Stimulated activated CD8-positive, alpha-beta memory T cell treated with anti-CD3 and anti-CD28 coated beads, Interleukin-7, amount 100 ng/mL, for 48 hours (primary cell): ENCODE data around the gene TCAF1.
"Not testable (repeated sequence)": the region's sequence is repeated elsewhere in the genome, so short reads cannot be mapped to it uniquely, and the experiment has no call there.

ENCODE experiments used
- DNase-seq, 2 donors: peaks; one replicate each; pipeline ENCODE4 v3.0.0-alpha.2; 2020; ENCODE audit warnings: low read depth in 1 of 2; ENCODE audit errors: extremely low read depth in 1 of 2

TCAF1 gene

DNA sequence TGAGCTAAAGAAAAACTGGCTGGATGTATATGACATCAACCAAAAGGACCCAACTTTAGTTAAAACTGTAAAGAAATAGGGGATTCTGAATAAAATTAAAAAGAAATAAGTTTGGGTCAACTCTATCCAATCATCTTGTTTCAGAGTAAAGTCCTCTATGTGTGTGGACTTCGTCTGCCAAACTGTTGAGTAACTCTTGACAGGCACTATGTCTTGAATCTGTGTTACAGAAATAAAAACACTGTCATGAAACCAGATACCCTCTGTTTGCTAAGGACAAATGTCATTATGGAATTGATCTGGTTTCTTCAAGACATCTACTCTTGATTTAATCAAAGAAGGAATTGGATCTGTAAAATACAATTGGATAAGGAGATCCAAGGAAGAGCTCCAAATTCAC is 46.5 kb downstream of the TCAF1 start:
- not testable (repeated sequence) for DNase-seq

DNA sequence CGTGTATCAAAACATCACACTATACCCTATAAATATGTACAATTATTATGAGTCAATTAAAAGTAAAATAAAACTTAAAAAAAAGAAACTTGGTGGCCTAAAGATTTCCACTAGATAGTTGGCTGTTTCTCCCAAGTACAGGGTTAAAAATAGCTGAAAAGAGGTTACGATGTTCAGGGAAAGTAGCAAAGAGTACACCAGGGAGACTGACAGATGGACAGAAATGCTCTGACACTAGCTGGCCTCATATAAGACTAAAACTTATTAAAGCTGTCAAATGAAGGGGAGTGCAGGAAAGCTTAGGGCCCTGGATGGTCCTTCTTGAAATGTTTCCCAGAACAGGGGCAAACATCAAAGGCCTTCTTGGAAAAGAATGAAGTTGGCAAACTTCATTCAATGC is 51.3 kb downstream of the TCAF1 start:
- DNase-seq = no peak

DNA sequence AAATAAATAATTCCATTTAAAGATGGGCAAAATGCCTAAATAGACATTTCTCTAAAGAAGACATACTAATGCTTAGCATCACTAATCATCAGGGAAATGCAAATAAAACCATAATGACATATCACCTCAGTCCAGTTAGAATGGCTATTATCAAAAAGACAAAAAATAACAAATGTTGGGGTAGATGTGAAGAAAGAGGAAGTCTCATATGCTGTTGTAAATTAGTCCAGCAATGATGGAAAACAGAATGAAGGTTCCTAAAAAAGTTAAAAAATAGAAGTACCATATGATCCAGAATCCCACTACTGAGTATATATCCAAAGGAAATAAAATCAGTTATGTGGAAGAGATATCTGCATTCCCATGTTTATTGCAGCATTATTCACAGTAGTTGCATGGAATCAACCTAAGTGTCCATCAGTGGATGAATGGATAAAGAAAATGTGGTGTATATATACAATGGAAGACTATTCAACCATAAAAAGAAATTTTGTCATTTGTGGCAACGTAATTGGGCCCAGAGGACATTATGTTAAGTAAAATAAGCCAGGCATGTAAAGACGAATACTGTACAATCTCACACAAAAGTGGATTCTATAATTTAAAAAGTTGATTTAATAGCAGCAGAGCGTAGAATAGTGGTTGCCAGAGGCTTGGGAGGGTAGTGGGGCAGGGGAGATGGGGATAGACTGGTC is 52.0 kb downstream of the TCAF1 start:
- DNase-seq = no peak

DNA sequence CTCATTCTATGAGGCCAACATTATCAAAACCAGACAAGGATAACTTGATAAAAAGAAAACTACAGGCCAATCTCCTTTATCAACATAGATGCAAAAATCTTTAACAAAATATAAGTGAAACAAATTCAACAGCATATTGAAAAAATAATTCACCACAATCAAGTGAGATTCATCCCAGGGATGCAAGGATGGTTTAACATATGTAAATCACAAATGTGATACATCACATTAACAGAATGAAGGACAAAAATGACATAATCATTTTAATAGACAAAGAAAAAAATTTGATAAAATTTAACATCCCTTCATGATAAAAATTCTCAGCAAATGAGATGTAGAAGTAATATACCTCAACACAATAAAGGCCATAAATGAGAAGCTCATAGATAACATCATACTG is 53.8 kb downstream of the TCAF1 start:
- DNase-seq = no peak

DNA sequence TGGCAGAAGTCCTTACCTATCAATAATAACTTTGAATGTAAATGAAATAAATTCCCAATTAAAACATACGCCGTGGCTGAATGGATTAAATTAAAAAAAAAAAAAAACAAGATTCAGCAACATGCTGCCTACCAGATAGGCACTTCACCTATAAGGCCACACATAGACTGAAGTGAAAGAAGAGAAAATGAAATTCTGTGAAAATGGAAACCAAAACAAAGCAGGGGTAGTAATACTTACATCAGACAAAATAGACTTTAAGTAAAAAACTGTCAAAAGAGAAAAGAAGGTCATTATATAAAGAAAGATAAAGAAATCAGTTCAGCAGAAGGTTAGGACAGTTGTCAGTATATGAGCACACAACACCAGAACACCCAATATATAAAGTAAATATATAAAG is 55.3 kb downstream of the TCAF1 start:
- DNase-seq = no peak

DNA sequence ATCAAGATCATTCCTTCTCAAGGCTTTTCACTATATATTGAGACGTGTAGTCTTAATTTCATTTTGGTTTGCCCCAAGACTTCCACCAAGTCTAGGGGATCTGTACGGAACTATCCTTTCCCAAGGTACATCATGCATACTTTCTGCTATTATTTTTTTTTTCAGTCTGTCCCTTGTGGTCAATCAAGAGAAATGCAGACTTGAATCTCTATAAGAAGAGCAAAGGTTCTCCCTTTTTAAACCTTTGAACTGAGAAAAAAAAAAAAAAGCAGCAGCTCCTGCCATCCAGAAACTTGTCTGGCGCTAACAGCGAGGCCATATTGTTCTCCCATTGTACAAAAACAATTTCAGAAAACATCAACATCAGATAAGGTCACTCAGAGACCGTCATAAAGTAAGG is 60.3 kb downstream of the TCAF1 start:
- DNase-seq = not testable (repeated sequence)

DNA sequence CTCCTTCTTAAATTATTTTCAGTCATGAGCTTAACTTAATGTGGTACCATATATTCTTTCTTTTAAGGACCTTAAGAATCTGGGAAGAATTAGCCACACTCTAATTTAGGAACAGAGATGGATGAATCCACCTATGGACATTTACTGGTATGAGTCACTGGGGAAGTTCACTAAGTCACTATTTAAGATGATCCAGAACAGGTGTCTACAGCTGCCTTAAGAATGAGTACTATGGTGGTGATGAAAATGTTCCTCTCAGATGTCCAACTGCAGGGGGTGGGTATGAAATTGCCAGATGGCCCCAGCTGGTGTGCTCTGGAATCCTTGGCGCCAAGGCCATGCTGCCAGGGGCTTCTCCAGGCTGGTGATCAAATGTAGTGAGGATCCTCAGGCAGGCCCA is 61.9 kb downstream of the TCAF1 start:
- not testable (repeated sequence) for DNase-seq

DNA sequence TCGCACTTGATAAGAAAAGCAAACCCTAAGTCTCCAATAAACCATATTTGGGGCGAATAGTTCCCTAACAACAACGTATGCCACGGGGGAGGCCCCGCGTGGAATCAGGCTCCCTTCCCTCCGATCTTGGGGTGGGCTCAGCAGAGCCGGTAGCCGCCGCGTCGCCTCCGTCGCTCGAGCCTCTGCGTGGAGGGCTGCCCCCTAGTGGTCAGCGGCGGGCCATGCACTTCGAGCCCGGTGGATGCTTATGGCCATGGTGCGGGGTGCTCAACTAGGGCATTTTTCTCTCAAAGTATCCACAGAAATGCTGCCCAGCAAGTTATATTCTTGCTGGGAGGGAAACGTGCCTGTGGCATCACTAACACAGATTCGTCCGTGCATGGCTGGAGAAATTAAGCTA is 64.8 kb downstream of the TCAF1 start:
- peak; percentile 84 to 92 for DNase-seq

DNA sequence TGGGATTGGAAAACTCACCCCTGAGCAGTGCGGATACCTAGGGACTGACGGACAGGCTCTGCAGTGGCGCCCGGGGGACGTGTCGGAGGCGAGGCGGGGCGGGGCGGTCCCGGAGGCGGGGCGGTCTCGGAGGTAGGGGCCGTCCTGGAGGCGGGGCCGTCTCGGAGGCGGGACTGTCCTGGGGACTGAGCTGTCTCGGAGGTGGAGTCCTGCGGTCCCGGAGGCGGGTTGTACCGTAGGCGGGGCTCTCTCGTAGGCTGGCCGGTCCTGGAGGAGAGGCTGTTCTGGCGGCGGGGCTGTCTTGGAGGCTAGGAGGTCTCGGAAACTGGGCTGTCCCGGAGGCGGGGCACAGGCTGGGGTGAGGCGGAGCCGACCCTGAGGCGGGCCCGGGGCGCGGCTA is 65.4 kb downstream of the TCAF1 start:
- DNase-seq = peak; percentile 78 to 89

DNA sequence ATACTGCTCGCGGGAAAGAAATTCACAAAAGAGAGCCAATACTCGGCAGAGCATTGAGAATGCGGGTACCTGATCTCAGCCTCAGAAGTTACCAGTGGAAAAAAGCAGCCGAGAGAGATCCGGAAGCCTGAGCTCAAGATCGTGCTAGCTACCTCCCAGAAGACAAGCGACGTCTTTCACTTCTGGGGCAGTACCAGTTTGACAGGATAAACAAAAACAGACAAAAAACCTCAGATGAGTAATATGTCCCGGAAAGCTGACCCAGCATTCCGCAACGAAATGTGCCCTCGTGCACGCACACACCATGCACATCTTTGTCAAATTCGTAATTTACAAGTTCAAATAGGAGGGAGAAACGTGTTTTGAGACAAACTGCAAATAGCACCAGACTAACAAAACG is 65.9 kb downstream of the TCAF1 start:
- not testable (repeated sequence) for DNase-seq

DNA sequence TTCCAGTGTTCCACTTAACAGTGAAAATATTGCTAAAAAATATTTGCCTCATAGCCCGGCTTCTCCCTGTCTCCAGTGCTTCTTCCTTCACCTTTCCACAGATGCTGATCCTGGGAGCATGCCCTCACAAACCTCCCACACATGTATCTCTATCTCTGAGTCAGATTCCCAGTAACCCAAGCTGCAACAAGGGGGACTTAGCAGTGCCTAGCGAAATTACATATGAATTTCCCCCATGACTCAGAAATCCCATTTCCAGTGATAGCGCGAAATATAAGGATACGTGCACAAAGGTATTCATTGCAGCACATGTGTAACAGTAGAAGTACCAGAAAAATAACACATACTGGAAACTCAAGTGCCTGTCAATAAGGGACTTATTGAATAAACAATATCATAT is 75.4 kb downstream of the TCAF1 start:
- DNase-seq = not testable (repeated sequence)

DNA sequence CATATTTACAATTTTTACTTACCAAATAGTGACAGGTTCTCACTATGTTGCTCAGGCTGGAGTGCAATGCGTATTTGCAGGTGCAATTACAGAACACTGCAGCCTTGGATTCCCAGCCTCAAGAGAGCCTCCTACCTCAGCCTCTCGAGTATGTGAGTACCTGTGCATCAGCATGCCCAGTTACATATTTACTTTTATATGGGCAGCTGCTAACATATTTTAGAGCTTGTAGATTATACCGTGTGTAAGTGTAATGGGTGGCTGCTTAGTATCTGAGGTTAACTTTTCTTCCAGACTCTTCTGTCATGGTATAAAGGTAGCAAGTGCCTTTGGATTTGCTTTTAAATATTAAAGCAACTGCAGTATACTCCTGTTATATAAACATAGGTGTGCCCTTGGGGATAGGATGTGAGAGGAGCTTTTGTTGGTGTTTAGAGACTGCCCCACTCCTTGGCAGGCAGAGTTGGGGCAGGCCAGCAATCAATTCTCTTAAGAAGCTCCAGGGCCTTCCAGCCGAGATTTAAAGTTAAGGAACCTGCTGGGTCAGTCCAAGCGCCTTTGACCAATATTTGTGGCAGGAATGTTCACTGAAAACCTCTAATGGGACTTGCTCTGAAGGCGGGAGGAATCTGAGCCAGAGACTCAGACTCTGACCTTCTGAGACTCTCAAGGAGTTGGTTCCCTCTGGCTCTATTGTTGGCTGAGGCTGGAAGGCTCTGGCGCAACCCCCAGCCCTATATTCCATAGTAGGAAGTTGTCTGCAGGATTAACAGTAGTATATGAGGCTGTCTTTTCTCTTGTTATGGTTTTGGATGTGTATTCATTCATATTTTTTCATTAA is 77.5 kb downstream of the TCAF1 start:
- not testable (repeated sequence) for DNase-seq

DNA sequence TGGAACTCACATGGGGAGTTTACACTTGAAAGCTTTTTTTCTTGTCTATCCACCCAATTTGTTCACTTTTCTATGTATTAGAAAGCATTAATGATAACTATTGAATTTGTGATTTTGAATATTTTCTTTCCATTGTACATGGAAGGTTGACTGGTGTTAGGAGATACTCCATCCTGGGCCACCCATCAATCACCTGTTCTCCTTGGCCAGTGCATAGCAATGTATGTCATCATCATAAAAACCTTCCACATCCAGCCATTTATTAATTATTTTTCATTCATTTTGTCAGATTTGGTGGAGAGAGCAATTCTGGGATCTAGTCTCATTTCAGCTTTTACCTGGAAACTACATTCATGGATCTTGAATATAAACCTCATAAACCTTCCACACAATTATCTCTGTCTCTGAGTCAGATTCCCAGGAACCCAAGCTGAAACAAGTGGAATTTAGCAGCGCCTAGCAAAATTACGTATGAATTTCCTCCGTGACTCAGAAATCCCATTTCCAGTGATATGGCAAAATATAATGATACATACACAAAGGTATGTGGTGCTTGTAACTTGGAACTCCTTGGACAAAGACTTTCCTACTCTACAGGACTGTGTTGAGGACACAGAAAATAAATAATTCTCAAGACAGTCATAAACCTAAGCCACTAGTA is 78.2 kb downstream of the TCAF1 start:
- DNase-seq = not testable (repeated sequence)

DNA sequence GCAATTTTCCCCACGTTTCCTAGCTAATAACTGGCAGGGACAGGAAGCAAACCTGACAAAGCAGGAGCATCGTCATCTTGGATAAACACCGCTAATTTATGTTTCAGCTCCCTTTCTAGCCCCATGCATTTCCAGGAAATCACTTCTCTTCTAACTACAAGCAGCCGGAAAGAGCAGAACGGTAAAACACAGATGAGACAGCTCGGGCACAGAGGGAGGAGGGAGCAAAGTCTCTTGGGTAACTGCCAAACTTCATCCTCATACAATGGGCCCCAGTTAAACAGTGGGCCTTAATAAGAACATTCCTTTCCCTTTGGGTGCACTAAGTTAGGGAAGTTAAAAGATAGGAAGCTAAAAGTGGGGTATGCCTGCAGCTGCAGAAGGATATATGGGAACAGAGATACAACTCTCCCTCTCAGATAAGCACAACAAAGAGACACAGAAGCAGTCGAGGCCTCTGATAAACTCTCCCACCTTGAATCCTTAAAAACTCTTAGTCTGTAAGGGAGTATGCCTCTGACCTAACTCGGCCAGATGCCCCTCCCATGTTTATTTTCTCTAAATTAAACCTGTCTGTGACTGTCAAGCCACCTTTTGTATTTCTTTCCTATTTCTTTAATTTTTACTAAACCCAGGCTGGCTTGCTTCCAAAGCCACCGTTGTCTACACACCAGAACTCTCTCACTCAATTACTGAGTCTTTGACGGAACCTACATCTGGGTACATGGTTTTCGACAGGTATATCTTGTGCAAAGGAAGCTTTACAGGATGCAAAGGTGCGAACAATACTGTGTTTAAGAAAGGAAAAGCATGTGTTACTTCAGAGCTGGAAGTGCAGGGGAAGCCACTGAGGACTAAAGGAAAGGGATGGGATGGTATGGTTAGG is 80.3 kb downstream of the TCAF1 start:
- not testable (repeated sequence) for DNase-seq

DNA sequence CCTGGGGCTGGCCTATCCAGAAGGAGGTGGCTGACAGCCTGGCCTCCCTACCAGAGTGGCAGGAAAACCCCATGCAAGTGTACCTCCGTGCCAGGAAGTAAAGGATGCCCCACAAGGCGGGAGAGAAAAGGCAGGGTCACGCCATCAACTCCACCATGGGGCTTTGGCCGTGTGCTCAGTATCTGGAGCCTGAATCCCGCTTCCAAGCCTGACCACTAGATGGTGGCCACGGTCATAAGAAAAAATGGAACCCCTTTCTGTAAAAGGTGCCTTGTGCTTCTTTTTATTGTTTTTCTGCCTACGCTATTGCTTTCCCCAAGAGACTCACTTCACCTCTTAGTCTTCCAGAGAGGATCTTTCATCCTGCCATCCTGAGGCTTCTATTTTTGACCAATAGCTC is 84.1 kb downstream of the TCAF1 start:
- DNase-seq = not testable (repeated sequence)

DNA sequence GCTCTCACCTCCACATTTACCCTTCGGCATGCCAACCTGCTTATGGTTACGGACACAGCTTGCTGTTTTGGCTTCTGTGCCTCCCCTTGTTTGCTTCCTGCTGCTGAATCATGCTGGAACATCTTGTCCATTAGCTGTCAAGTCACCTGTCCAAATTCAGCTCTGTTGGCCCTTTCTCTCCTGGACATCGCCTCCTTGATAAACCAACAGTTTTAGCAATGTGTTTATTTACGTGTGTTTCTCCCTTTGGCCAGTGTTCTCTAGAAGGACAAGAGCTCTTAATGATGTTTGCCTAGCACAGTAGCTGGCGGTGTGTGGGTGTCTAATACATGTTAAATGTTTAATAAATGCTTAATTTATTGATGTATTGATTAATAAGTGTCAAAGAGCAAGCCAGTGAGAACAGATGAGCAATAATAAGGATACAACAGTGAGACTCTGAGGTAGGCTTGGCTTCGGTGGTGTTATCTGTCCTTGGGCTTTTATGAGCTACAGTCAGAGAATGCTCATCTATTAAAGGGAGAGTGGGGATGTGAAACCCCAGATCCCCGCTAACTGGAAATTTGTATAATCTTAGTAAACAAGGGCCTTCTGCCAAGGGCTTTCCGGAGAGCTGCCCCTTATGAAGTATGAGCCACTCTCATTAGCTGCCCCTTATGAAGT is 85.4 kb downstream of the TCAF1 start:
- DNase-seq = not testable (repeated sequence)

DNA sequence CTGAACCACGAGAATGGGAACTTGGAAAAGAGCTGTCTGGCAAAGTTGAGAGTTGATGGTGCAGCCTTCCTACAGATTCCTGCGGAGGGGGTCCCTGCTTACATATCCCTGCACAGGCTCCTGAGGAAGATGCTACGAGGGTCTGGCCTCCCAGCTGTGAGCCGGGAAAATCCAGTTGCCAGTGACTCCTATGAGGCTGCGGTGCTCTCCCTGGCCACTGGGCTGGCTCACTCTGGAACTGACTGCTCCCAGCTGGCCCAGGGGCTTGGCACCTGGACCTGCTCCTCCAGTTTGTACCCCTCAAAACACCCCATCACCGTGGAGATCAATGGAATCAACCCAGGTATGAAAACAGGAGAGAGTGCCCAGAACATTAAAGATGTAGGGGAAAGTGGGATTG is 91.3 kb downstream of the TCAF1 start:
- DNase-seq = not testable (repeated sequence)

DNA sequence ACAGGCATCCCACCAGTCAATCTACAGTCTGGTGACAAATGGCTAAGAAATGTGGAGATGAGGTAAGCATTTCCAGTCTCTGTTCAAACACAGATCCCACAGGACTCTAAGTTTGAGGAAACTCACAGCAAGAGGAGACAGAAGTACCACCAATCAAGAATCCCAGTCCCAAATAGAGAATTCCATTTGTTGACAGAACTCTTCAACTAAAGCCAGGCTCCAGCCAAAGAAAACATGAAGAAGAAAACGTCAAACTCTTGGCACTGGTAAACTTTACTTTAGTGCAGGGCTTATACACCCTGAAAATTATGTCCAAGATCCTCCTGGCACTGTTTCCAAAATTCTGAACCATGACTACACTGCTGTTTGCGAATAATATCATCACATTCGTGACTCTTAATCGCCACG is 95.3 kb downstream of the TCAF1 start:
- DNase-seq = not testable (repeated sequence)
